ENCODE data around the gene RABGAP1L. TPM values are rescaled to one million over a fixed set of nuclear protein-coding genes. Genes with fewer than 3 reads are reported as not detected.

Gene RABGAP1L
- total RNA-seq, 2 experiments from 2014 or later, result 98.1 to 158 TPM

DNA sequence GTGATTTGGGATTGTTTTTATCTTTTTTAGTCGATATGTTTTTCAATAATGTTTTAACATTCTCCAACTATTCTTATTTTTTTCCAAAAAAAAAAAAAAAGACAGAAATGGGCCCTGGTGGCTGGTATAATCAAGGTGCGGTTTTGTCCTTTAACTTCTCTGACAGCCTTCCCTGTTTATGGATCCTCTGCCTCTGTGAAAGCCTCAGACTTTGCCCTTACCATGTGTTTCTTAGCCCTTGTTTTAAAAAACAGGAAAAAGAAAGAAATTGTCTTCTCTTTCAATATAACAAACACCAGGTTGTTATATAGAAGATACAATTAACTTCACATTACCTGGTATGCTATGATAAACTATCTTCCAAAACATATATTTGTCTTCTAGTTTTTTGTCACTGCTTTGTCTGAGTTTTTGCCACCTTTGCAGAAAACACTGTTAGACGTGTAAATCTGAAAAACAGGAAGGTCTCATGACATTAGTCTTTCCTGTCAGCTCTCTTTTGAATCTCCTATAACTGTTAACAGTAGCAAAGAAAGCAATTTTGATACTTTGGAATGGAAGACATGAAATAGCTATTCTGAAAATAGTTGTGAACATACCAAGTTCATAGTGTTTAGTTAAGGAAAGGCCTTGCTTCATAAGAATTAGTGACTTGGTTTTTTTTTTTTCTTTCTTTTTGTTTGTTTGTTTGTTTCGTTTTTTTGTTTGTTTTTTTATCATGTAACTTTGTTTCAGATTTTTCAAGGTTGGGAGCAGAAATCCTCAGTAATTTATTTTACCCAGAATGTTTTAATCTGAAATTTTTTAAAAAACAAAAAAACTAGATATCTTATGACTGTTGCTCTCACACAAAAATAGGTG, 808.8 kb downstream of the RABGAP1L start:
- intact Hi-C loops (cut with micrococcal nuclease; ENCODE audit: unreplicated experiment), result no loop called here

DNA sequence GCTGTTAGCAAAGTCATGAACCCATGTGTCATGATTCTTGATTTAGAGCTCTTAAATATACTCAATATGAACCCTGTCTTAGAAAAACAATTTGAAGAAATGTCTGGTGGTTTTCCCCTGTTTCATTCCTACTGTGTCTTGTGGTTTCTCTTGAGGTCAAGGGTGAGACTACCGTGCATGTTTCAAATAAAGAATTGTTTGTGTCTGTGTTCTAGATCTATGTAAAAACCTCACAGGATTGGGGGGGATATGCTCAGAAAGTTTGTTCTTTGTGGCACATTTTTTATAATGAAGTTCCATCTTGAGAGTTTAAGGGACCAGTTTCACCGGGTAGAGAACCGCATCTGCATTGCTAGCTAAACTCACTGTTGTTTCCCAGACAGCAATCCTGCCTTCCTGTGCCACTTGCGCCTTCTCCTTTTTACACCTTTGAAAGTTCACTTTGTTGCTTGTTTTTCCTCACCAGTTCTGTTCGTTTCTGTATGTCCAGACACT, 809.5 kb downstream of the RABGAP1L start:
- H2AFZ ChIP-seq (ENCODE audit: low read length), result peak overlapping the region; percentile 32; the same call in 1 of the 2 replicates
- peak; percentile 37 for DNase-seq (ENCODE audit: low spot score)
- H3K9me2 ChIP-seq (ENCODE audit: insufficient read depth, low read length), result no peaks in the 10 kb centered on the region
- peaks cover 67% of the 10 kb centered on the region for H3K4me1 ChIP-seq (ENCODE audit: insufficient read depth, low read length, poor library complexity, severe bottlenecking)
- TF ChIP-seq EZH2phosphoT487 (IDR thresholded peaks at IDR 0.05; ENCODE audit: borderline replicate concordance, low read depth, low read length), result no peak
- TF ChIP-seq, protein P1, sequence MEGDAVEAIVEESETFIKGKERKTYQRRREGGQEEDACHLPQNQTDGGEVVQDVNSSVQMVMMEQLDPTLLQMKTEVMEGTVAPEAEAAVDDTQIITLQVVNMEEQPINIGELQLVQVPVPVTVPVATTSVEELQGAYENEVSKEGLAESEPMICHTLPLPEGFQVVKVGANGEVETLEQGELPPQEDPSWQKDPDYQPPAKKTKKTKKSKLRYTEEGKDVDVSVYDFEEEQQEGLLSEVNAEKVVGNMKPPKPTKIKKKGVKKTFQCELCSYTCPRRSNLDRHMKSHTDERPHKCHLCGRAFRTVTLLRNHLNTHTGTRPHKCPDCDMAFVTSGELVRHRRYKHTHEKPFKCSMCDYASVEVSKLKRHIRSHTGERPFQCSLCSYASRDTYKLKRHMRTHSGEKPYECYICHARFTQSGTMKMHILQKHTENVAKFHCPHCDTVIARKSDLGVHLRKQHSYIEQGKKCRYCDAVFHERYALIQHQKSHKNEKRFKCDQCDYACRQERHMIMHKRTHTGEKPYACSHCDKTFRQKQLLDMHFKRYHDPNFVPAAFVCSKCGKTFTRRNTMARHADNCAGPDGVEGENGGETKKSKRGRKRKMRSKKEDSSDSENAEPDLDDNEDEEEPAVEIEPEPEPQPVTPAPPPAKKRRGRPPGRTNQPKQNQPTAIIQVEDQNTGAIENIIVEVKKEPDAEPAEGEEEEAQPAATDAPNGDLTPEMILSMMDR (conservative IDR thresholded peaks at IDR 0.05; ENCODE audit: low read length), result no peak
- H4K20me1 ChIP-seq (ENCODE audit: insufficient read depth, low read length), result no peaks in the 10 kb centered on the region
- H3K79me2 ChIP-seq (ENCODE audit: insufficient read depth, low read depth, low read length), result peaks cover 29% of the 10 kb centered on the region; the same call in 1 of the 2 replicates
- BruUV-seq (replicated peaks), result no TSS peak
- H3K4me2 ChIP-seq (ENCODE audit: low read length), result peak overlapping the region; percentile 83
- peak overlapping the region; percentile 0 for H3K4me3 ChIP-seq (ENCODE audit: low read depth, low read length, poor library complexity, severe bottlenecking)
- ChIA-PET POLR2A (interaction anchor here (0.6 to 7.8 kb wide), 7 partner anchors 9 to 854 kb away, joined by 3 to 61 read pairs (median 4); no protein-coding TSS in a partner anchor), CTCF (ENCODE audit: unreplicated experiment) (no interaction called here)
- peak overlapping the region; percentile 93 for H3K27ac ChIP-seq (ENCODE audit: low read depth, low read length, poor library complexity, severe bottlenecking)
- H3K9me3 ChIP-seq (ENCODE audit: low read length), result no peaks in the 10 kb centered on the region
- peaks cover 44% of the 10 kb centered on the region for H3K36me3 ChIP-seq (ENCODE audit: insufficient read depth, low read length)
- intact Hi-C loops (cut with micrococcal nuclease; ENCODE audit: unreplicated experiment), result no loop called here

More for the DNA sequence above, 808.8 kb downstream of the RABGAP1L start:
- H3K4me2 ChIP-seq (ENCODE audit: low read length), result peak overlapping the region; percentile 83
- ChIA-PET CTCF (ENCODE audit: unreplicated experiment) (interaction anchor here (0.6 to 1.4 kb wide), 2 partner anchors 14 to 152 kb away, joined by 3 to 4 read pairs; no protein-coding TSS in a partner anchor), POLR2A (interaction anchor here (0.6 to 7.8 kb wide), 11 partner anchors 10 to 855 kb away, joined by 3 to 61 read pairs (median 4); no protein-coding TSS in a partner anchor)
- TF ChIP-seq, protein P1 (conservative IDR thresholded peaks at IDR 0.05; ENCODE audit: low read length), result no peak
- TF ChIP-seq EZH2phosphoT487 (IDR thresholded peaks at IDR 0.05; ENCODE audit: borderline replicate concordance, low read depth, low read length), result no peak
- H3K4me1 ChIP-seq (ENCODE audit: insufficient read depth, low read length, poor library complexity, severe bottlenecking), result peaks cover 74% of the 10 kb centered on the region
- H3K4me3 ChIP-seq (ENCODE audit: low read depth, low read length, poor library complexity, severe bottlenecking), result peak overlapping the region; percentile 34
- H3K79me2 ChIP-seq (ENCODE audit: insufficient read depth, low read depth, low read length), result peaks cover 29% of the 10 kb centered on the region; the same call in 1 of the 2 replicates
- peak overlapping the region; percentile 32; the same call in 1 of the 2 replicates for H2AFZ ChIP-seq (ENCODE audit: low read length)
- no peaks in the 10 kb centered on the region for H3K9me2 ChIP-seq (ENCODE audit: insufficient read depth, low read length)
- H3K27ac ChIP-seq (ENCODE audit: low read depth, low read length, poor library complexity, severe bottlenecking), result peak overlapping the region; percentile 93
- BruUV-seq (replicated peaks), result no TSS peak
- no peaks in the 10 kb centered on the region for H3K9me3 ChIP-seq (ENCODE audit: low read length)
- H4K20me1 ChIP-seq (ENCODE audit: insufficient read depth, low read length), result no peaks in the 10 kb centered on the region
- peak; percentile 49 for DNase-seq (ENCODE audit: low spot score)
- H3K36me3 ChIP-seq (ENCODE audit: insufficient read depth, low read length), result peaks cover 37% of the 10 kb centered on the region

Data from OCI-LY7 (cell line).